Loucy (cell line): ENCODE results near the gene GEMIN4.

Experiments used
- EZH2phosphoT487 ChIP-seq: fragments of 200-600 bp; IDR thresholded peaks from 2 replicates; pipeline ENCODE4 v1.6.1; 2018; ENCODE audit warnings: antibody characterized with exemption, mild to moderate bottlenecking, moderate library complexity, borderline replicate concordance
- TF ChIP-seq, protein P1 (sequence below): fragments of 200-600 bp; sonication (generic); conservative IDR thresholded peaks from 2 replicates; pipeline ENCODE4 v1.5.1; 2014; ENCODE audit warnings: mild to moderate bottlenecking, antibody characterized with exemption, low read length

DNA sequence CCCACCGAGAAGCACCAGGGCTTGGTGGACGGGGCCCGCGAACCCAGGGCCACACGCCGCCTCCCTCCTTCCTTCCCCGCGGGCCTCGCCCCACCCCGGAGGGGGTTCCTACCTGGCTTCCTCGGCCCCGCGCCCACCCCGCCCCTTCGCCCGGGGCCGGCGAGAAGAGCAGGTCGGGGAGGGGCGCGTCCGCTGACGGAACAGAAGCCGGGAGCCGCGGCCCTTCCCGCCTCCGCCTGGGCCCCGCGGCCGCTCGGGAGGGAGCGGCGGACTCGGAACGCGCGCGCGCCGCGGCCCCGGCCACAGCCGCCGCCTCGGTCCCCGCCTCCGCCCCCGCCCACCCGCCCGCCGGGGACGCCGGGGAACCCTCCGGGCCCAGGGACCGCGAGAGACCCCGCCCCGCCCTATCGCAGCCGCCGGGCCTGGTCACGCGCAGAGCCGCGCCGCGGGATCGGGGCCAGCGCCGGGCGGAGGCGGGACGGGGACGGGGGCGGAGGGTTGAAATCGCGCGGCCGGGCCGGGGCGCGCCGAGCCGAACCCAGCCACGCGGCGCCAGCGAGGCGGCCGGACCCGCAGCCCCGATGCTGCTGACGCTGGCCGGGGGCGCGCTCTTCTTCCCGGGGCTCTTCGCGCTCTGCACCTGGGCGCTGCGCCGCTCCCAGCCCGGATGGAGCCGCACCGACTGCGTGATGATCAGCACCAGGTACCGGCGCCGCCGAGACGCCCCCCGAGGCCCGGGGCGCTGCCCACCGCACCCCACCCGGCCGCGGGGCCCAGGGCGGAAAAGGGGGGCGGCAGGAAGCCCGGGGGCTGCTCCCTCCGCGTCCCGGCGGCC lies 19.8 kb downstream of the GEMIN4 start, which contains the start of gene TLCD3A:
- TF ChIP-seq, protein P1, sequence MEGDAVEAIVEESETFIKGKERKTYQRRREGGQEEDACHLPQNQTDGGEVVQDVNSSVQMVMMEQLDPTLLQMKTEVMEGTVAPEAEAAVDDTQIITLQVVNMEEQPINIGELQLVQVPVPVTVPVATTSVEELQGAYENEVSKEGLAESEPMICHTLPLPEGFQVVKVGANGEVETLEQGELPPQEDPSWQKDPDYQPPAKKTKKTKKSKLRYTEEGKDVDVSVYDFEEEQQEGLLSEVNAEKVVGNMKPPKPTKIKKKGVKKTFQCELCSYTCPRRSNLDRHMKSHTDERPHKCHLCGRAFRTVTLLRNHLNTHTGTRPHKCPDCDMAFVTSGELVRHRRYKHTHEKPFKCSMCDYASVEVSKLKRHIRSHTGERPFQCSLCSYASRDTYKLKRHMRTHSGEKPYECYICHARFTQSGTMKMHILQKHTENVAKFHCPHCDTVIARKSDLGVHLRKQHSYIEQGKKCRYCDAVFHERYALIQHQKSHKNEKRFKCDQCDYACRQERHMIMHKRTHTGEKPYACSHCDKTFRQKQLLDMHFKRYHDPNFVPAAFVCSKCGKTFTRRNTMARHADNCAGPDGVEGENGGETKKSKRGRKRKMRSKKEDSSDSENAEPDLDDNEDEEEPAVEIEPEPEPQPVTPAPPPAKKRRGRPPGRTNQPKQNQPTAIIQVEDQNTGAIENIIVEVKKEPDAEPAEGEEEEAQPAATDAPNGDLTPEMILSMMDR, result no peak
- TF ChIP-seq EZH2phosphoT487, result no peak
